DOHH2 (cell line): ENCODE measurements around the gene OAS2.

Experiments
- CTCF ChIP-seq: fragments of 200-600 bp; sonication (generic); IDR thresholded peaks from one replicate; pipeline ENCODE4 v1.5.1; 2014; ENCODE audit warnings: antibody characterized with exemption, mild to moderate bottlenecking, low read depth, low read length; ENCODE audit not compliant: poor library complexity, severe bottlenecking
- EZH2phosphoT487 ChIP-seq: fragments of 200-600 bp; sonication (generic); IDR thresholded peaks from 2 replicates; pipeline ENCODE4 v1.6.1; 2017; ENCODE audit warnings: borderline replicate concordance, mild to moderate bottlenecking, antibody characterized with exemption, low read length, moderate library complexity, mixed read lengths

DNA sequence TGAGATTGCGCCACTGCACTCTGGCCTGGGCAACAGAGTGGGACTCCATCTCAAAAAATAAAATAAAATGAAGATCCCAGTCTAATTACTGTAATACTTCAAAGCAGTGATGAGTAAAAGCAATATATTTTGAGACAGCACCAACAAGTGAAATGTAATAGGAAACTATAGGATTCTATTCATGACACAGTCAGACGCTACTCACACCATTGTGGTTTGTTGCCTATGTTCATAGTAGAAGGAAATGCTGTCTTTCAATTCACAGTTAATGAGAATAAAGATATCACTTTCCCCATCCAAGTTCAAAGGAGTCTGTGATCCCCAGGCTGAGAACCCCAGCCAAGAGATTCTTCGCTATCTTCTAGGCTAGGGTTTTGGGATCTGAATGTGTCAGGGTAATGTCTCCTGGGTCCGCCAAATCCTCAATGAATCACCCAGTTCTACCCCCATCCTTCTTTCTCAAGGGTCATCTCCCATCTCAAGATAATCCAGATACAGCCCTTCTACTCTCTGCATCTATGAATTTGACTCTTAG lies 61.7 kb downstream of the OAS2 start:
- no peak for TF ChIP-seq CTCF
- TF ChIP-seq EZH2phosphoT487, result no peak
